ENCODE measurements around the gene RABL3. TPM values are rescaled to one million over a fixed set of nuclear protein-coding genes. Genes with fewer than 3 reads are reported as not detected.

RABL3 gene
- polyA plus RNA-seq, 1 of the 3 experiments (the other 2 are of a cell fraction) = 2.2 TPM

DNA sequence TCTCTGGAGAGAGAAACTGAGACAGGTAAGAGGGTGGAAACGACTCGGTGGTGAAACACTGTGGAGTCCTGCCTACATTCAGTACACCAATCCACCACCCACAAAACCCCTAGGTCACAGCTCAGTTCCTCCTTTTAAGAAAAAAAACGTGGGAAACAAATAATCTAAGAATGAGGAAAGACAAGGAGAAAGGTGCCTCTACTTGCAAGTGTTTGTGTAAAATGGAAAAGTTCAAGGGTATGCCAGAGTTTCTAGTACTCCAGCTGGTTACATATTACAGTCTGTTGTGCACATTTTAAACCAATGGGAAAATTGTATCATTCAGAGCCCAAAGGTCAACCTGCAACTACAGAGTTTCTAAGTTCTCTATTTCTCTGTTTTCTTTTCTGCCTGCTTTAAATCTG is 92.5 kb downstream of the RABL3 start:
- Histone ChIP-seq H3K9ac (no peak overlapping the region), H3K4me1 (ENCODE audit: control insufficient read depth in 1 of 2, insufficient read depth in 2 of 2, low read depth in 1 of 2, low read length in 1 of 2) (peaks cover 0 to 10% of the 10 kb centered on the region in 2 experiments; a peak in 2 of 4 replicates), H3K9me3 (no peaks in the 10 kb centered on the region), H3K9me2 (no peaks in the 10 kb centered on the region), H3K79me2 (ENCODE audit: insufficient read depth) (no peaks in the 10 kb centered on the region), H3K27ac (ENCODE audit: low read depth in 2 of 2, low read length in 1 of 2) (no peak overlapping the region), H2AFZ (ENCODE audit: low read depth) (no peak overlapping the region), H3K4me2 (no peak overlapping the region), H3K27me3 (ENCODE audit: insufficient read depth) (no peaks in the 10 kb centered on the region), H4K20me1 (ENCODE audit: insufficient read depth) (no peaks in the 10 kb centered on the region), H3K4me3 (ENCODE audit: low read depth in 2 of 2, low read length in 1 of 2) (no peak overlapping the region), H3K36me3 (replicated peaks in 1 of 2; ENCODE audit: control insufficient read depth in 1 of 2, insufficient read depth in 2 of 2, low read length in 1 of 2) (no peaks in the 10 kb centered on the region), H3F3A (replicated peaks; ENCODE audit: insufficient read depth) (no peaks in the 10 kb centered on the region)
- WGBS (ENCODE audit: low lambda C conversion rate) = 28% methylated on average over 3 of the region's 3 CpGs
- no peak for DNase-seq
- ChIA-PET CTCF (no interaction called here), POLR2A (no interaction called here)
- TF ChIP-seq GATA2 (CRISPR knock-in tag; IDR thresholded peaks at IDR 0.05) = no peak

DNA sequence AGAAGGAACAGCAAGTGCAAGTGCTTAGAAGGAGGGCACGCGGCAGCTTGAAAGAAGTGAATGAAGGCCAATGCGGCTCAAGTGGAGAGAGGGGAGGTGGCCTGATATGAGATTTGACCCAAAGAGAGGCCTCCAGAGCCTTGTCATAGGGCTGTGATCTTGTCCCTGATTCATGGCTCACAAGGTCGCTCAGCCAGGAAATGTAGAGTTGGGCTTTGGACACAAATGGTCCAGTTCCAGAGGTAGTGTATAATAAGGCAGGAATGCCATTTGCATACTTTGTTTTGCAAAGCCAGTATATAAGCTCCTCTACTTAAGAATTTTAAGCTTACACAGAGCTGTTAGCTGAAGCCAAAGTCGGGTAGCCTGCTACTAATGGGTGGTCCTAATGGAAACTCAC is 94.0 kb downstream of the RABL3 start:
- Histone ChIP-seq H3K9me2 (no peaks in the 10 kb centered on the region), H3K79me2 (ENCODE audit: insufficient read depth) (no peaks in the 10 kb centered on the region), H3F3A (replicated peaks; ENCODE audit: insufficient read depth) (no peaks in the 10 kb centered on the region), H3K4me3 (ENCODE audit: low read depth in 2 of 2, low read length in 1 of 2) (no peak overlapping the region), H3K9ac (no peak overlapping the region), H3K4me2 (no peak overlapping the region), H2AFZ (ENCODE audit: low read depth) (no peak overlapping the region), H3K4me1 (ENCODE audit: control insufficient read depth in 1 of 2, insufficient read depth in 2 of 2, low read depth in 1 of 2, low read length in 1 of 2) (peaks cover 0 to 9% of the 10 kb centered on the region in 2 experiments; a peak in 2 of 4 replicates), H3K36me3 (replicated peaks in 1 of 2; ENCODE audit: control insufficient read depth in 1 of 2, insufficient read depth in 2 of 2, low read length in 1 of 2) (no peaks in the 10 kb centered on the region), H3K9me3 (no peaks in the 10 kb centered on the region), H4K20me1 (ENCODE audit: insufficient read depth) (no peaks in the 10 kb centered on the region), H3K27me3 (ENCODE audit: insufficient read depth) (no peaks in the 10 kb centered on the region), H3K27ac (ENCODE audit: low read depth in 2 of 2, low read length in 1 of 2) (no peak overlapping the region)
- DNase-seq = no peak
- CTCF ChIA-PET = interaction anchor here (1.1 kb wide), 1 partner anchor 14 kb away, joined by 3 read pairs; no protein-coding TSS in a partner anchor
- TF ChIP-seq TCF12 (IDR thresholded peaks at IDR 0.05) (no peak), CHD2 (IDR thresholded peaks at IDR 0.05; ENCODE audit: low read length, partially characterized antibody) (no peak), ELF1 (IDR thresholded peaks at IDR 0.05) (no peak), MXI1 (IDR thresholded peaks at IDR 0.05; ENCODE audit: low read depth, low read length) (no peak), MEF2A (IDR thresholded peaks at IDR 0.05; ENCODE audit: borderline replicate concordance, low read depth) (no peak), NRF1 (IDR thresholded peaks at IDR 0.05; ENCODE audit: low read depth, low read length) (no peak)
- WGBS (ENCODE audit: low lambda C conversion rate) = 66% methylated on average over 5 of the region's 5 CpGs
- POLR2A ChIA-PET = no interaction called here

GRCh38 chr3:120646771-120647432 is 95.4 kb downstream of the RABL3 start:
- no peaks in the 10 kb centered on the region for H3K9me3 ChIP-seq
- CTCF ChIA-PET = interaction anchor here (1.3 kb wide), 1 partner anchor 33 kb away, joined by 3 read pairs; no protein-coding TSS in a partner anchor
- no peaks in the 10 kb centered on the region for H3K36me3 ChIP-seq (replicated peaks in 1 of 2; ENCODE audit: control insufficient read depth in 1 of 2, insufficient read depth in 2 of 2, low read length in 1 of 2)
- H2AFZ ChIP-seq (ENCODE audit: low read depth) = no peak overlapping the region
- no peak overlapping the region for H3K27ac ChIP-seq (ENCODE audit: low read depth in 2 of 2, low read length in 1 of 2)
- no peak overlapping the region for H3K4me3 ChIP-seq (ENCODE audit: low read depth in 2 of 2, low read length in 1 of 2)
- WGBS (ENCODE audit: low lambda C conversion rate) = 64% methylated on average over 5 of the region's 5 CpGs
- no peaks in the 10 kb centered on the region for H3K9me2 ChIP-seq
- no peaks in the 10 kb centered on the region for H3K79me2 ChIP-seq (ENCODE audit: insufficient read depth)
- H3K4me1 ChIP-seq (ENCODE audit: control insufficient read depth in 1 of 2, insufficient read depth in 2 of 2, low read depth in 1 of 2, low read length in 1 of 2) = no peaks in the 10 kb centered on the region; a peak in 1 of 4 replicates
- no peaks in the 10 kb centered on the region for H3K27me3 ChIP-seq (ENCODE audit: insufficient read depth)
- H3K9ac ChIP-seq = no peak overlapping the region
- no peak overlapping the region for H3K4me2 ChIP-seq
- H4K20me1 ChIP-seq (ENCODE audit: insufficient read depth) = no peaks in the 10 kb centered on the region
- TF ChIP-seq CHD2 (IDR thresholded peaks at IDR 0.05; ENCODE audit: low read length, partially characterized antibody) (no peak), NFIC (IDR thresholded peaks at IDR 0.05; ENCODE audit: borderline replicate concordance) (no peak), SMC3 (IDR thresholded peaks at IDR 0.05; ENCODE audit: low read depth, low read length) (no peak), TEAD4 (IDR thresholded peaks at IDR 0.05; ENCODE audit: borderline replicate concordance, insufficient read depth) (no peak), EZH2phosphoT487 (IDR thresholded peaks at IDR 0.05; ENCODE audit: borderline replicate concordance, low read depth) (no peak), RCOR1 (IDR thresholded peaks at IDR 0.05; ENCODE audit: low read length) (no peak), NRF1 (IDR thresholded peaks at IDR 0.05; ENCODE audit: low read depth, low read length) (no peak), MXI1 (IDR thresholded peaks at IDR 0.05; ENCODE audit: low read depth, low read length) (no peak)
- TF ChIP-seq, protein P1, sequence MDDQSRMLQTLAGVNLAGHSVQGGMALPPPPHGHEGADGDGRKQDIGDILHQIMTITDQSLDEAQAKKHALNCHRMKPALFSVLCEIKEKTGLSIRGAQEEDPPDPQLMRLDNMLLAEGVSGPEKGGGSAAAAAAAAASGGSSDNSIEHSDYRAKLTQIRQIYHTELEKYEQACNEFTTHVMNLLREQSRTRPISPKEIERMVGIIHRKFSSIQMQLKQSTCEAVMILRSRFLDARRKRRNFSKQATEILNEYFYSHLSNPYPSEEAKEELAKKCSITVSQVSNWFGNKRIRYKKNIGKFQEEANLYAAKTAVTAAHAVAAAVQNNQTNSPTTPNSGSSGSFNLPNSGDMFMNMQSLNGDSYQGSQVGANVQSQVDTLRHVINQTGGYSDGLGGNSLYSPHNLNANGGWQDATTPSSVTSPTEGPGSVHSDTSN (IDR thresholded peaks at IDR 0.05) = no peak
- H3F3A ChIP-seq (replicated peaks; ENCODE audit: insufficient read depth) = no peaks in the 10 kb centered on the region
- POLR2A ChIA-PET = no interaction called here
- DNase-seq = no peak
